Measurements from ENCODE around the gene HNRNPH1. TPM values are rescaled to one million over a fixed set of nuclear protein-coding genes. Genes with fewer than 3 reads are reported as not detected.

Gene HNRNPH1
- total RNA-seq, 1 donor from 2014 or later, result 458 TPM

DNA sequence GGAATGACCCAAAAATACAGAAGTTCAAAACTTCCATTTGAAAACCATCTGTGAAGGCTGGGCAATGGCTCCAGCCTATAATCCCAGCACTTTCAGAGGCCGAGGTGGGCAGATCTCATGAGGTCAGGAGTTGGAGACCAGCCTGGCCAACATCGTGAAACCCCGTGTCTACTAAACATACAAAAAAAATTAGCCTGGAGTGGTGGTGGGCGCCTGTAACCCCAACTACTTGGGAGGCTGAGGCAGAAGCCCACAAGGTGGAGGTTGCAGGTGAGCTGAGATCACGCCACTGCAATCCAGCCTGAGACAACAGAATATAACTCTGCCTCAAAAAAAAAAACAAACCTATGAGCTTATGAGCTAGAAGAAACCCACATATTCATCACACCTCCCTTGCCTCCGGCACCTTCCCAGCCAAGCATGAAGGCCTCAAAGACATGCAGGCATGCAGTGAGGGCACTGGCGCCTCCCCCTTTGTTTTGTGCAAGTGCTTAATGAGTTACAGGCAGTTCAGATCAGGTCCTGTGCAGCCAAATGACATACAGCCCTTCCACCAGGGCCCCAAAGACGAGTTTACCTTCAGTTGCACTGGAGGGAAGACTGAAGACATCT lies 9.9 kb downstream of the HNRNPH1 start:
- H4K20me1 ChIP-seq (ENCODE audit: insufficient read depth, low read length), result peaks cover 96% of the 10 kb centered on the region
- TF ChIP-seq, protein P1, sequence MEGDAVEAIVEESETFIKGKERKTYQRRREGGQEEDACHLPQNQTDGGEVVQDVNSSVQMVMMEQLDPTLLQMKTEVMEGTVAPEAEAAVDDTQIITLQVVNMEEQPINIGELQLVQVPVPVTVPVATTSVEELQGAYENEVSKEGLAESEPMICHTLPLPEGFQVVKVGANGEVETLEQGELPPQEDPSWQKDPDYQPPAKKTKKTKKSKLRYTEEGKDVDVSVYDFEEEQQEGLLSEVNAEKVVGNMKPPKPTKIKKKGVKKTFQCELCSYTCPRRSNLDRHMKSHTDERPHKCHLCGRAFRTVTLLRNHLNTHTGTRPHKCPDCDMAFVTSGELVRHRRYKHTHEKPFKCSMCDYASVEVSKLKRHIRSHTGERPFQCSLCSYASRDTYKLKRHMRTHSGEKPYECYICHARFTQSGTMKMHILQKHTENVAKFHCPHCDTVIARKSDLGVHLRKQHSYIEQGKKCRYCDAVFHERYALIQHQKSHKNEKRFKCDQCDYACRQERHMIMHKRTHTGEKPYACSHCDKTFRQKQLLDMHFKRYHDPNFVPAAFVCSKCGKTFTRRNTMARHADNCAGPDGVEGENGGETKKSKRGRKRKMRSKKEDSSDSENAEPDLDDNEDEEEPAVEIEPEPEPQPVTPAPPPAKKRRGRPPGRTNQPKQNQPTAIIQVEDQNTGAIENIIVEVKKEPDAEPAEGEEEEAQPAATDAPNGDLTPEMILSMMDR (IDR thresholded peaks at IDR 0.05; ENCODE audit: insufficient read depth, low read depth, low read length), result no peak
- no peak for TF ChIP-seq EZH2 (IDR thresholded peaks at IDR 0.05; ENCODE audit: insufficient read depth, low read length)
- H2AFZ ChIP-seq (ENCODE audit: low read depth, low read length), result no peak overlapping the region
- peaks cover 2% of the 10 kb centered on the region for H3K9me3 Mint-ChIP-seq (ENCODE audit: unreplicated experiment)
- H3K4me2 ChIP-seq (ENCODE audit: low read length), result no peak overlapping the region
- H3K27me3 ChIP-seq (ENCODE audit: insufficient read depth, low read length), result no peaks in the 10 kb centered on the region
- no peaks in the 10 kb centered on the region for H3K4me1 ChIP-seq (ENCODE audit: insufficient read depth, low read length)
- FAIRE-seq (no peak), DNase-seq (ENCODE audit: low read depth) (no peak)
- H3K4me3 Mint-ChIP-seq (ENCODE audit: unreplicated experiment), result peak overlapping the region; percentile 42
- no peak overlapping the region for H3K9ac ChIP-seq (ENCODE audit: low read length)
- peaks cover 34% of the 10 kb centered on the region for H3K36me3 Mint-ChIP-seq (ENCODE audit: low read depth, unreplicated experiment)
- no peaks in the 10 kb centered on the region for H3K9me3 ChIP-seq (ENCODE audit: insufficient read depth, low read depth, low read length)
- peak overlapping the region; percentile 50 for H3K27ac Mint-ChIP-seq (ENCODE audit: unreplicated experiment)
- peaks cover 70% of the 10 kb centered on the region for H3K79me2 ChIP-seq (ENCODE audit: insufficient read depth, low read length)
- H3K36me3 ChIP-seq (ENCODE audit: insufficient read depth, low read length), result peaks cover 86% of the 10 kb centered on the region
- no peaks in the 10 kb centered on the region for H3K27me3 Mint-ChIP-seq (ENCODE audit: low read depth, unreplicated experiment)
- H3K27ac ChIP-seq (ENCODE audit: low read depth, low read length), result no peak overlapping the region
- H3K4me1 Mint-ChIP-seq (ENCODE audit: low read depth, unreplicated experiment), result peaks cover 29% of the 10 kb centered on the region
- H3K4me3 ChIP-seq (ENCODE audit: insufficient read depth, low read depth, low read length), result no peak overlapping the region

DNA sequence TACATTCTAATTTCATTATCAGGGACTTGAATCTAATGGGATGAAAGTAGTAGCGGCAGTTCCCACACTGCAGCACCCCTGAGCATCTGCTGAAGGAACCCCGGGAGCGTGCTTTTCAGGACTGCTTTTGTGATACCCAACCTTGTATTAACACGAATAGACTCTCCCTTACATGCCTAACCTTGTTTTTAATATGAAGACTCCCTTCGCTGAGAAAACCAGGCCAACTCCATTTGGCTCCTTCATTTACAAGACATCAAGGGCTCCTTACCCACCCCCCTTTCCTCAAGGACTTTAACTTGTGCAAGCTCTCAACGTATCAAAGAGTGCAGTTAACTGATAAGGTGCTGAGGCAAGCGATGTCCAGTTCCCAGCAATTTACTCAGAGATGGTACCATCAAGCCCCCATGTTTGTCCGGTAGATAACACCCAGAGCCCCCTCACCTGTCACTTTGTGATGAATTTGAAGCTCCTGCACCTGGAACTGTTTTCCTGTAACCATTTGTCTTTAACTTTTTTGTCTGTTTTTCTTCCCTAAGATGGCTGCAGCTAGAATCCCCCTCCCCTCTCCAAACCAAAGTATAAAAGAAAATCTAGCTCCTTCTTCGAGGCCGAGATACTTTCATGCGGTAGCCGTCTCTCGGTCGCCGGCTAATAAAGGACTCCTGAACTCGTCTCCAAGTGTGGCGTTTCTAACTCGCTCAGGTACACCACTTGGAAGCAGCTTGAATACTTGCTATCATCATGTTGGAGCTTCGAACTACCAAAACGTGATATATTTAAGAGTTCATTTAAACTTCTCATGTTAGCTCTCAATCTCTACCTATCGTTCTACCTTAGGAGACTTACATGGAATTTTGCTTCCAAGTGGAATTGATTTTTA lies 10.7 kb downstream of the HNRNPH1 start:
- H3K4me1 ChIP-seq (ENCODE audit: insufficient read depth, low read length), result no peaks in the 10 kb centered on the region
- no peak for DNase-seq (ENCODE audit: low read depth)
- peaks cover 31% of the 10 kb centered on the region for H3K36me3 Mint-ChIP-seq (ENCODE audit: low read depth, unreplicated experiment)
- FAIRE-seq, result no peak
- peaks cover 2% of the 10 kb centered on the region for H3K9me3 Mint-ChIP-seq (ENCODE audit: unreplicated experiment)
- no peaks in the 10 kb centered on the region for H3K27me3 ChIP-seq (ENCODE audit: insufficient read depth, low read length)
- no peaks in the 10 kb centered on the region for H3K27me3 Mint-ChIP-seq (ENCODE audit: low read depth, unreplicated experiment)
- no peak overlapping the region for H3K4me2 ChIP-seq (ENCODE audit: low read length)
- peaks cover 26% of the 10 kb centered on the region for H3K4me1 Mint-ChIP-seq (ENCODE audit: low read depth, unreplicated experiment)
- H2AFZ ChIP-seq (ENCODE audit: low read depth, low read length), result no peak overlapping the region
- H3K9ac ChIP-seq (ENCODE audit: low read length), result no peak overlapping the region
- no peak overlapping the region for H3K27ac ChIP-seq (ENCODE audit: low read depth, low read length)
- H4K20me1 ChIP-seq (ENCODE audit: insufficient read depth, low read length), result peaks cover 96% of the 10 kb centered on the region
- no peak for TF ChIP-seq EZH2 (IDR thresholded peaks at IDR 0.05; ENCODE audit: insufficient read depth, low read length)
- TF ChIP-seq, protein P1 (IDR thresholded peaks at IDR 0.05; ENCODE audit: insufficient read depth, low read depth, low read length), result no peak
- no peak overlapping the region for H3K4me3 Mint-ChIP-seq (ENCODE audit: unreplicated experiment)
- peaks cover 83% of the 10 kb centered on the region for H3K36me3 ChIP-seq (ENCODE audit: insufficient read depth, low read length)
- no peak overlapping the region for H3K4me3 ChIP-seq (ENCODE audit: insufficient read depth, low read depth, low read length)
- peaks cover 62% of the 10 kb centered on the region for H3K79me2 ChIP-seq (ENCODE audit: insufficient read depth, low read length)
- H3K27ac Mint-ChIP-seq (ENCODE audit: unreplicated experiment), result peak overlapping the region; percentile 64
- no peaks in the 10 kb centered on the region for H3K9me3 ChIP-seq (ENCODE audit: insufficient read depth, low read depth, low read length)
